ENCODE results near the gene WT1.

Gene WT1

DNA sequence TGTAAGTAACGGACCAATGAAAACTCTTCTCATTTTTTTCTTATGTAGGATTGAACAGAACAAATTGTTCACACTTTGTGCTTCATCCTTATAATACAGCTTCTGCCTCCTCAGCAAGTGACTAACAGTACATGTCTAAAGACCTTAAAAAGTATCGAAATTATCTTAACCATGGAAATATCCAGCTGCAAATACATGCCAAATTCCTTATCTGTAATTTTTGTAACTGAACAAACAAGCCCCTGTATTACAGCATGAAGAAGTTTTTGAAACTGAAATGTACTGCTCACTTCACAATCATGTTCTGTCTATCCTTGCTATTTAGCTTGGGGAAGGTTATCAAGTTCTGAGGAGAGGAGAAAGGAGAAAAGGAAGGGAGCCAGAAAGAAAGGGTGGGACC is 20.4 kb downstream of the WT1 start:
- Histone ChIP-seq H3K27ac (replicated peaks; ENCODE audit: low read length) (no peak overlapping the region), H3K27me3 (ENCODE audit: control insufficient read depth in 3 of 3, insufficient read depth in 3 of 3, low read depth in 1 of 3, low read length in 3 of 3) (peaks cover 0 to 44% (median 0%) of the 10 kb centered on the region in 3 experiments), H2BK15ac (ENCODE audit: low read length) (no peak overlapping the region), H3K4me2 (ENCODE audit: insufficient read depth, low read length, poor library complexity, severe bottlenecking) (no peak overlapping the region), H2BK12ac (ENCODE audit: low read length) (no peak overlapping the region), H4K91ac (ENCODE audit: low read depth, low read length, poor library complexity) (no peak overlapping the region), H2AFZ (ENCODE audit: low read length) (no peak overlapping the region), H3K14ac (ENCODE audit: low read length) (no peak overlapping the region), H3K9me3 (replicated peaks in 1 of 2; ENCODE audit: control insufficient read depth in 2 of 2, insufficient read depth in 1 of 2, low read depth in 1 of 2, low read length in 2 of 2) (no peaks in the 10 kb centered on the region), H3K79me1 (ENCODE audit: low read depth, low read length) (no peaks in the 10 kb centered on the region), H2AK5ac (ENCODE audit: low read depth, low read length) (no peak overlapping the region), H4K8ac (ENCODE audit: low read depth, low read length) (no peak overlapping the region), H3K23ac (ENCODE audit: low read depth, low read length, poor library complexity) (no peak overlapping the region), H3K4me1 (ENCODE audit: control insufficient read depth in 2 of 2, insufficient read depth in 1 of 2, low read depth in 1 of 2, low read length in 2 of 2) (no peaks in the 10 kb centered on the region), H2BK5ac (ENCODE audit: low read length) (no peak overlapping the region), H3K36me3 (replicated peaks in 1 of 2; ENCODE audit: control insufficient read depth in 2 of 2, insufficient read depth in 2 of 2, low read length in 2 of 2) (no peaks in the 10 kb centered on the region), H3K4me3 (ENCODE audit: low read length in 2 of 2) (no peak overlapping the region), H3K4ac (ENCODE audit: low read length) (no peak overlapping the region), H2BK120ac (ENCODE audit: low read depth, low read length) (no peak overlapping the region), H3K18ac (ENCODE audit: low read length) (no peak overlapping the region), H3K9ac (ENCODE audit: low read depth, low read length, poor library complexity) (no peak overlapping the region)
- WGBS, 2 donors (ENCODE audit: extremely low coverage in 2 of 2, insufficient read length in 2 of 2, insufficient replicate concordance in 1 of 2), result no CpG with 5 or more reads among the region's 2 CpGs
- no peak for DNase-seq (ENCODE audit: low spot score)

DNA sequence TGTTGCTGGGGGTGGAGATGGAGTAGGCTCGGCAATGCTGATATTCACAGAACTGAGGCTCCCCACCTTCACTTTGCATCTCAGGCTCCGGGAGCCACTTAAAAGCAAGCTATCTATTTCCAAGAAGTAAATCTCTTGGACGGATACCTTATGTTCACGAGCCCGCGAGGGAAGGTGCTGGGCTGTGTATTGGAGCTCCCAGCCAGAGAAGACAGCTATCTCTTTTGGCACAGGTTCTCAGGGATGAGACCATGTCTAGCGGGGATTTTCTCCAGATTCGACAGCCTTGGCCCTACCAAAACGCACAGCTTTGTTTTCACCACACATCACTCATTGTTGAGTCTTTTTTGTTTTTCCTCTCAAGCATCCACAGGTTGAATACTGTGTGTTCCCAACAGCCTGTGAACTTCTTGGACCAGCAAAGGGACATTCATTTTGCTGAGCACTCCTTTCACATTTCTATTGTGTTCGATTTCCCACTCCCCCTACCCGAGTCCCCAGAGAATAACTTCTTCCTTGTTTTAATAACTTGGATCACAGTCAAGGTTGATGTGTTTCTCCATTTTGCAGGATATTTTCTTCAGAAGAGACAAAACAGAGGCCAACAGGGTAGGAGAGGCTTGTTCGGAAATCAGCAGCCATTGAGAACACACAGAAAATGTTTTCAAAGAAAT is 23.3 kb downstream of the WT1 start:
- Histone ChIP-seq H3K27ac (replicated peaks; ENCODE audit: low read length) (no peak overlapping the region), H2AK5ac (ENCODE audit: low read depth, low read length) (no peak overlapping the region), H3K23ac (ENCODE audit: low read depth, low read length, poor library complexity) (no peak overlapping the region), H4K91ac (ENCODE audit: low read depth, low read length, poor library complexity) (no peak overlapping the region), H3K4me2 (ENCODE audit: insufficient read depth, low read length, poor library complexity, severe bottlenecking) (no peak overlapping the region), H3K36me3 (replicated peaks in 1 of 2; ENCODE audit: control insufficient read depth in 2 of 2, insufficient read depth in 2 of 2, low read length in 2 of 2) (no peaks in the 10 kb centered on the region), H3K4me1 (ENCODE audit: control insufficient read depth in 2 of 2, insufficient read depth in 1 of 2, low read depth in 1 of 2, low read length in 2 of 2) (no peaks in the 10 kb centered on the region), H2AFZ (ENCODE audit: low read length) (no peak overlapping the region), H3K27me3 (ENCODE audit: control insufficient read depth in 3 of 3, insufficient read depth in 3 of 3, low read depth in 1 of 3, low read length in 3 of 3) (peaks cover 0 to 22% (median 0%) of the 10 kb centered on the region in 3 experiments), H2BK120ac (ENCODE audit: low read depth, low read length) (no peak overlapping the region), H3K9ac (ENCODE audit: low read depth, low read length, poor library complexity) (no peak overlapping the region), H3K4me3 (ENCODE audit: low read length in 2 of 2) (no peak overlapping the region), H3K14ac (ENCODE audit: low read length) (no peak overlapping the region), H2BK15ac (ENCODE audit: low read length) (no peak overlapping the region), H2BK12ac (ENCODE audit: low read length) (no peak overlapping the region), H3K18ac (ENCODE audit: low read length) (no peak overlapping the region), H2BK5ac (ENCODE audit: low read length) (no peak overlapping the region), H4K8ac (ENCODE audit: low read depth, low read length) (no peak overlapping the region), H3K79me1 (ENCODE audit: low read depth, low read length) (no peaks in the 10 kb centered on the region), H3K9me3 (replicated peaks in 1 of 2; ENCODE audit: control insufficient read depth in 2 of 2, insufficient read depth in 1 of 2, low read depth in 1 of 2, low read length in 2 of 2) (no peaks in the 10 kb centered on the region), H3K4ac (ENCODE audit: low read length) (no peak overlapping the region)
- no peak for DNase-seq (ENCODE audit: low spot score)
- WGBS, 2 donors (ENCODE audit: extremely low coverage in 2 of 2, insufficient read length in 2 of 2, insufficient replicate concordance in 1 of 2), result no CpG with 5 or more reads among the region's 12 CpGs

DNA sequence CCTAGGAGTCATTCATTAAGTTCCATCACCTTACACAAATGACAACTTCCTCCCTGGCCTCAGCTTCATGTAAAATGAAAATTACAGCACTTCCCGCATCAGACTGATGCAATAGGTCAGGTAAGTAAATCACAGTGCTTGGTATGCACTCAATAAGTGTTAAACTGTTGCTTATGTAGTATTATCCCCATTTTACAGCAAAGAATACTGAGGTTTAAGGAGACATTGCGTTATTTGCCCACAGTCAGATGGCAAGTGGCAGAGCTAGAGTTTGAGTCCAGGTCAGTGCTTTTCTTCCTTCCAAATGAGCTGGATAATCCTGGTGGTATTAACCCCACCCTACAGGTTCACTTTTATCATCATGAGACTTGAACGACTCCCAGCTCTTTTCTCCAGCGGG is 29.7 kb downstream of the WT1 start:
- H3K18ac ChIP-seq (ENCODE audit: low read length), result no peak overlapping the region
- no peak overlapping the region for H2BK5ac ChIP-seq (ENCODE audit: low read length)
- H2AK5ac ChIP-seq (ENCODE audit: low read depth, low read length), result no peak overlapping the region
- H4K8ac ChIP-seq (ENCODE audit: low read depth, low read length), result no peak overlapping the region
- WGBS, 2 donors (ENCODE audit: extremely low coverage in 2 of 2, insufficient read length in 2 of 2, insufficient replicate concordance in 1 of 2), result no CpG with 5 or more reads among the region's 4 CpGs
- no peak overlapping the region for H3K9ac ChIP-seq (ENCODE audit: low read depth, low read length, poor library complexity)
- H3K4me2 ChIP-seq (ENCODE audit: insufficient read depth, low read length, poor library complexity, severe bottlenecking), result no peak overlapping the region
- H3K4me3 ChIP-seq (ENCODE audit: low read length in 2 of 2), result no peak overlapping the region
- H2BK15ac ChIP-seq (ENCODE audit: low read length), result no peak overlapping the region
- no peaks in the 10 kb centered on the region for H3K9me3 ChIP-seq (replicated peaks in 1 of 2; ENCODE audit: control insufficient read depth in 2 of 2, insufficient read depth in 1 of 2, low read depth in 1 of 2, low read length in 2 of 2)
- H3K23ac ChIP-seq (ENCODE audit: low read depth, low read length, poor library complexity), result no peak overlapping the region
- H3K4me1 ChIP-seq (ENCODE audit: control insufficient read depth in 2 of 2, insufficient read depth in 1 of 2, low read depth in 1 of 2, low read length in 2 of 2), result peaks cover 0 to 2% of the 10 kb centered on the region in 2 donors
- no peak overlapping the region for H2BK120ac ChIP-seq (ENCODE audit: low read depth, low read length)
- no peak overlapping the region for H3K4ac ChIP-seq (ENCODE audit: low read length)
- peaks cover 0 to 3% (median 0%) of the 10 kb centered on the region in 3 experiments for H3K27me3 ChIP-seq (ENCODE audit: control insufficient read depth in 3 of 3, insufficient read depth in 3 of 3, low read depth in 1 of 3, low read length in 3 of 3)
- no peaks in the 10 kb centered on the region for H3K79me1 ChIP-seq (ENCODE audit: low read depth, low read length)
- DNase-seq (ENCODE audit: low spot score), result no peak
- no peak overlapping the region for H2BK12ac ChIP-seq (ENCODE audit: low read length)
- H3K36me3 ChIP-seq (replicated peaks in 1 of 2; ENCODE audit: control insufficient read depth in 2 of 2, insufficient read depth in 2 of 2, low read length in 2 of 2), result no peaks in the 10 kb centered on the region
- no peak overlapping the region for H3K27ac ChIP-seq (replicated peaks; ENCODE audit: low read length)
- H4K91ac ChIP-seq (ENCODE audit: low read depth, low read length, poor library complexity), result no peak overlapping the region
- no peak overlapping the region for H3K14ac ChIP-seq (ENCODE audit: low read length)
- no peak overlapping the region for H2AFZ ChIP-seq (ENCODE audit: low read length)

DNA sequence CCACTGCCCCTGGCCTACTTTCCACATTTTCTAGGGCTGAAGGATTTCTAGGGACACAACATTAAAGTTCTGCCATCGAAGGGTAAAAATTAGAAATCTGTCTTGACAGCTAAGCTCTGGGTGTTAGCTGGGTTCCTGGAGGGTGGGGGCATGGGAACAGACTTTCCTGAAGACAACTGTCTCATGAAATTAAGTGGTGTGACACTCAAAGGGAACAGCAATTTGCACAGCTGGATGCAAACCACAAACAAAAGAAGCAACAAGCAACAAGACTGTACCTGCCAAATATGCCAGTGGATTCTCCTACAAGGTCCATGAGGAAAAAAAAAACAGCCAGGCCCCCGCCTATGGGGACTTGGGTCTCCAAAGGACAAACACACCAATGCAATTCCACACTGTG is 32.5 kb downstream of the WT1 start:
- H2AFZ ChIP-seq (ENCODE audit: low read length), result no peak overlapping the region
- H3K4me3 ChIP-seq (ENCODE audit: low read length in 2 of 2), result no peak overlapping the region
- H2BK15ac ChIP-seq (ENCODE audit: low read length), result no peak overlapping the region
- H4K8ac ChIP-seq (ENCODE audit: low read depth, low read length), result no peak overlapping the region
- H3K18ac ChIP-seq (ENCODE audit: low read length), result no peak overlapping the region
- no peaks in the 10 kb centered on the region for H3K27me3 ChIP-seq (ENCODE audit: control insufficient read depth in 3 of 3, insufficient read depth in 3 of 3, low read depth in 1 of 3, low read length in 3 of 3)
- H3K9ac ChIP-seq (ENCODE audit: low read depth, low read length, poor library complexity), result no peak overlapping the region
- no peak overlapping the region for H2BK5ac ChIP-seq (ENCODE audit: low read length)
- no peak overlapping the region for H3K4me2 ChIP-seq (ENCODE audit: insufficient read depth, low read length, poor library complexity, severe bottlenecking)
- no peak overlapping the region for H2BK12ac ChIP-seq (ENCODE audit: low read length)
- H3K4ac ChIP-seq (ENCODE audit: low read length), result no peak overlapping the region
- H3K23ac ChIP-seq (ENCODE audit: low read depth, low read length, poor library complexity), result no peak overlapping the region
- no CpG with 5 or more reads among the region's 2 CpGs for WGBS, 2 donors (ENCODE audit: extremely low coverage in 2 of 2, insufficient read length in 2 of 2, insufficient replicate concordance in 1 of 2)
- no peaks in the 10 kb centered on the region for H3K36me3 ChIP-seq (replicated peaks in 1 of 2; ENCODE audit: control insufficient read depth in 2 of 2, insufficient read depth in 2 of 2, low read length in 2 of 2)
- no peak overlapping the region for H4K91ac ChIP-seq (ENCODE audit: low read depth, low read length, poor library complexity)
- H3K9me3 ChIP-seq (replicated peaks in 1 of 2; ENCODE audit: control insufficient read depth in 2 of 2, insufficient read depth in 1 of 2, low read depth in 1 of 2, low read length in 2 of 2), result no peaks in the 10 kb centered on the region
- DNase-seq (ENCODE audit: low spot score), result no peak
- no peak overlapping the region for H3K14ac ChIP-seq (ENCODE audit: low read length)
- H2BK120ac ChIP-seq (ENCODE audit: low read depth, low read length), result no peak overlapping the region
- no peak overlapping the region for H3K27ac ChIP-seq (replicated peaks; ENCODE audit: low read length)
- peaks cover 0 to 4% of the 10 kb centered on the region in 2 donors for H3K4me1 ChIP-seq (ENCODE audit: control insufficient read depth in 2 of 2, insufficient read depth in 1 of 2, low read depth in 1 of 2, low read length in 2 of 2)
- no peak overlapping the region for H2AK5ac ChIP-seq (ENCODE audit: low read depth, low read length)
- no peaks in the 10 kb centered on the region for H3K79me1 ChIP-seq (ENCODE audit: low read depth, low read length)
